K562 treated with DMSO at 1 percent for 4 hours (cell line): Measurements from ENCODE around the gene C11orf97. TPM values are rescaled to one million over a fixed set of nuclear protein-coding genes. Genes with fewer than 3 reads are reported as not detected.

Source experiments
- total RNA-seq: library from RNA; unstranded; fragments of 300-600 nt; gene quantifications from 2 replicates; pipeline ENCODE4 v1.2.3, GENCODE V29; 2022; ENCODE audit not compliant: insufficient read depth

C11orf97 gene
- not detected in 2 replicates for total RNA-seq

GRCh38 chr11:94511932-94512781 is at the start of gene C11orf97:
Gene C11orf97 (plus strand): TSS chr11:94512461. CDS start chr11:94512529, 68 bp downstream.

GRCh38 chr11:94493281-94494125 is 18.8 kb upstream of the C11orf97 start, which contains the start of the genes ANKRD49 and MRE11:
Gene ANKRD49 (plus strand): TSS chr11:94493984. CDS start chr11:94496694, 2,710 bp downstream.
Gene MRE11 (minus strand): TSS chr11:94493844. CDS start chr11:94492801, 1,043 bp downstream.

DNA sequence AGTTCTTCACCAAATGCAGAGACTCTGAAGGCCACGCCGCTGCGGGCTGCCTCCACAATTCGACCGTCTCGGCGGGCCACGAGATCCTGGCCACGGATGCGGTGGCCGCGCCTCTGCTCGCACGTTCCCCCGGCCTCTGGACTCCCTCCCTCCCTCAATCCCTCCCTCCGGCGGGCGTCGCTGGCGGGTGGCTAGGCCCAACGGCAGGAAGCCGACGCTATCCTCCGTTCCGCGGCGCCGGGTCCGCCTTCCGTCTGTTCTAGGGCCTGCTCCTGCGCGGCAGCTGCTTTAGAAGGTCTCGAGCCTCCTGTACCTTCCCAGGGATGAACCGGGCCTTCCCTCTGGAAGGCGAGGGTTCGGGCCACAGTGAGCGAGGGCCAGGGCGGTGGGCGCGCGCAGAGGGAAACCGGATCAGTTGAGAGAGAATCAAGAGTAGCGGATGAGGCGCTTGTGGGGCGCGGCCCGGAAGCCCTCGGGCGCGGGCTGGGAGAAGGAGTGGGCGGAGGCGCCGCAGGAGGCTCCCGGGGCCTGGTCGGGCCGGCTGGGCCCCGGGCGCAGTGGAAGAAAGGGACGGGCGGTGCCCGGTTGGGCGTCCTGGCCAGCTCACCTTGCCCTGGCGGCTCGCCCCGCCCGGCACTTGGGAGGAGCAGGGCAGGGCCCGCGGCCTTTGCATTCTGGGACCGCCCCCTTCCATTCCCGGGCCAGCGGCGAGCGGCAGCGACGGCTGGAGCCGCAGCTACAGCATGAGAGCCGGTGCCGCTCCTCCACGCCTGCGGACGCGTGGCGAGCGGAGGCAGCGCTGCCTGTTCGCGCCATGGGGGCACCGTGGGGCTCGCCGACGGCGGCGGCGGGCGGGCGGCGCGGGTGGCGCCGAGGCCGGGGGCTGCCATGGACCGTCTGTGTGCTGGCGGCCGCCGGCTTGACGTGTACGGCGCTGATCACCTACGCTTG is 31.7 kb downstream of the C11orf97 start, which contains the start of gene FUT4:
Gene FUT4, plus strand, starts transcription at position 227 of the 951 bp plus-strand sequence. Its CDS starts 213 bp downstream, at position 440.

DNA sequence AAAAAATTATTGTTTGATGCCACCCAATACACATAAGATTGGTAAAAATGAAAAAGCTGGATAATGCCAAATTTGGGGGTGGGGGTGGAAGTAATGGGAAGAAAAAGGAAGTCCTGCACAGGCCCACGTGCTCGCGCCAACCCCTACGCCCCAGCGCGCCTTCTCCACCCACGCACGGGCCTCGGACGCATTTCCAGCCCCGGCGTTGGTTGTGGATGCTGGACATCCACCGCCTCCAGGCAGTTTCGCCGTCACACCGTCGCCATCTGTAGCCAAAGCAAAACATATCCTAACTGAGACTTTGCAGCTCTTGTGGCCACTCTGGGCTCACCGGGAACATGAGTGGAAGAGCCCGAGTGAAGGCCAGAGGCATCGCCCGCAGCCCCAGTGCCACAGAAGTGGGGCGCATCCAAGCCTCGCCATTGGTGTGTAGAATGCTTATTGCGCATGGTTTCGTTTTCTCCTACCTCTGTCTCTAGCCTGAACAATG is 55.0 kb downstream of the C11orf97 start, which contains the start of gene PIWIL4:
Gene PIWIL4, plus strand, starts transcription at position 188 of the 490 bp plus-strand sequence. Its CDS starts 151 bp downstream, at position 339.

Other genes with a start within 250 kb of the C11orf97 start
- not detected in 2 replicates for gene IZUMO1R, start 207.9 kb upstream of the C11orf97 start, total RNA-seq
- gene GPR83, start 111.0 kb upstream of the C11orf97 start, total RNA-seq: 0.44 and 0.69 TPM in 2 replicates
- gene MRE11, start 18.6 kb upstream of the C11orf97 start, total RNA-seq: 8.6 and 8.8 TPM in 2 replicates
- gene ANKRD49, start 18.5 kb upstream of the C11orf97 start, total RNA-seq: 13.4 and 18.1 TPM in 2 replicates
- 3.0 and 3.3 TPM in 2 replicates for gene FUT4, start 31.5 kb downstream of the C11orf97 start, total RNA-seq
- 5.7 and 6.3 TPM in 2 replicates for gene PIWIL4, start 54.9 kb downstream of the C11orf97 start, total RNA-seq